Measurements from ENCODE around the gene ATG2A. TPM values are rescaled to one million over a fixed set of nuclear protein-coding genes. Genes with fewer than 3 reads are reported as not detected.

ATG2A gene
- total and polyA plus RNA-seq, 9 of the 15 experiments (the other 6 are each of a cell fraction or from before 2014, with no cell fraction given), result 0.25 to 45.9 (median 5.2) TPM

GRCh38 chr11:64947208-64947814 is 30.3 kb upstream of the ATG2A start (continued):
- TF ChIP-seq, protein P1, sequence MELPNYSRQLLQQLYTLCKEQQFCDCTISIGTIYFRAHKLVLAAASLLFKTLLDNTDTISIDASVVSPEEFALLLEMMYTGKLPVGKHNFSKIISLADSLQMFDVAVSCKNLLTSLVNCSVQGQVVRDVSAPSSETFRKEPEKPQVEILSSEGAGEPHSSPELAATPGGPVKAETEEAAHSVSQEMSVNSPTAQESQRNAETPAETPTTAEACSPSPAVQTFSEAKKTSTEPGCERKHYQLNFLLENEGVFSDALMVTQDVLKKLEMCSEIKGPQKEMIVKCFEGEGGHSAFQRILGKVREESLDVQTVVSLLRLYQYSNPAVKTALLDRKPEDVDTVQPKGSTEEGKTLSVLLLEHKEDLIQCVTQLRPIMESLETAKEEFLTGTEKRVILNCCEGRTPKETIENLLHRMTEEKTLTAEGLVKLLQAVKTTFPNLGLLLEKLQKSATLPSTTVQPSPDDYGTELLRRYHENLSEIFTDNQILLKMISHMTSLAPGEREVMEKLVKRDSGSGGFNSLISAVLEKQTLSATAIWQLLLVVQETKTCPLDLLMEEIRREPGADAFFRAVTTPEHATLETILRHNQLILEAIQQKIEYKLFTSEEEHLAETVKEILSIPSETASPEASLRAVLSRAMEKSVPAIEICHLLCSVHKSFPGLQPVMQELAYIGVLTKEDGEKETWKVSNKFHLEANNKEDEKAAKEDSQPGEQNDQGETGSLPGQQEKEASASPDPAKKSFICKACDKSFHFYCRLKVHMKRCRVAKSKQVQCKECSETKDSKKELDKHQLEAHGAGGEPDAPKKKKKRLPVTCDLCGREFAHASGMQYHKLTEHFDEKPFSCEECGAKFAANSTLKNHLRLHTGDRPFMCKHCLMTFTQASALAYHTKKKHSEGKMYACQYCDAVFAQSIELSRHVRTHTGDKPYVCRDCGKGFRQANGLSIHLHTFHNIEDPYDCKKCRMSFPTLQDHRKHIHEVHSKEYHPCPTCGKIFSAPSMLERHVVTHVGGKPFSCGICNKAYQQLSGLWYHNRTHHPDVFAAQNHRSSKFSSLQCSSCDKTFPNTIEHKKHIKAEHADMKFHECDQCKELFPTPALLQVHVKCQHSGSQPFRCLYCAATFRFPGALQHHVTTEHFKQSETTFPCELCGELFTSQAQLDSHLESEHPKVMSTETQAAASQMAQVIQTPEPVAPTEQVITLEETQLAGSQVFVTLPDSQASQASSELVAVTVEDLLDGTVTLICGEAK (IDR thresholded peaks at IDR 0.05), result no peak
- TF ChIP-seq, protein P1 (CRISPR knock-in tag; IDR thresholded peaks at IDR 0.05), result no peak
- TF ChIP-seq, protein P2, sequence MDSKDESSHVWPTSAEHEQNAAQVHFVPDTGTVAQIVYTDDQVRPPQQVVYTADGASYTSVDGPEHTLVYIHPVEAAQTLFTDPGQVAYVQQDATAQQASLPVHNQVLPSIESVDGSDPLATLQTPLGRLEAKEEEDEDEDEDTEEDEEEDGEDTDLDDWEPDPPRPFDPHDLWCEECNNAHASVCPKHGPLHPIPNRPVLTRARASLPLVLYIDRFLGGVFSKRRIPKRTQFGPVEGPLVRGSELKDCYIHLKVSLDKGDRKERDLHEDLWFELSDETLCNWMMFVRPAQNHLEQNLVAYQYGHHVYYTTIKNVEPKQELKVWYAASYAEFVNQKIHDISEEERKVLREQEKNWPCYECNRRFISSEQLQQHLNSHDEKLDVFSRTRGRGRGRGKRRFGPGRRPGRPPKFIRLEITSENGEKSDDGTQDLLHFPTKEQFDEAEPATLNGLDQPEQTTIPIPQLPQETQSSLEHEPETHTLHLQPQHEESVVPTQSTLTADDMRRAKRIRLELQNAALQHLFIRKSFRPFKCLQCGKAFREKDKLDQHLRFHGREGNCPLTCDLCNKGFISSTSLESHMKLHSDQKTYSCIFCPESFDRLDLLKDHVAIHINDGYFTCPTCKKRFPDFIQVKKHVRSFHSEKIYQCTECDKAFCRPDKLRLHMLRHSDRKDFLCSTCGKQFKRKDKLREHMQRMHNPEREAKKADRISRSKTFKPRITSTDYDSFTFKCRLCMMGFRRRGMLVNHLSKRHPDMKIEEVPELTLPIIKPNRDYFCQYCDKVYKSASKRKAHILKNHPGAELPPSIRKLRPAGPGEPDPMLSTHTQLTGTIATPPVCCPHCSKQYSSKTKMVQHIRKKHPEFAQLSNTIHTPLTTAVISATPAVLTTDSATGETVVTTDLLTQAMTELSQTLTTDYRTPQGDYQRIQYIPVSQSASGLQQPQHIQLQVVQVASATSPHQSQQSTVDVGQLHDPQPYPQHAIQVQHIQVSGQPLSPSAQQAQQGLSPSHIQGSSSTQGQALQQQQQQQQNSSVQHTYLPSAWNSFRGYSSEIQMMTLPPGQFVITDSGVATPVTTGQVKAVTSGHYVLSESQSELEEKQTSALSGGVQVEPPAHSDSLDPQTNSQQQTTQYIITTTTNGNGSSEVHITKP (IDR thresholded peaks at IDR 0.05; ENCODE audit: partially characterized antibody), result peak; percentile 3
- TF ChIP-seq, protein P3, sequence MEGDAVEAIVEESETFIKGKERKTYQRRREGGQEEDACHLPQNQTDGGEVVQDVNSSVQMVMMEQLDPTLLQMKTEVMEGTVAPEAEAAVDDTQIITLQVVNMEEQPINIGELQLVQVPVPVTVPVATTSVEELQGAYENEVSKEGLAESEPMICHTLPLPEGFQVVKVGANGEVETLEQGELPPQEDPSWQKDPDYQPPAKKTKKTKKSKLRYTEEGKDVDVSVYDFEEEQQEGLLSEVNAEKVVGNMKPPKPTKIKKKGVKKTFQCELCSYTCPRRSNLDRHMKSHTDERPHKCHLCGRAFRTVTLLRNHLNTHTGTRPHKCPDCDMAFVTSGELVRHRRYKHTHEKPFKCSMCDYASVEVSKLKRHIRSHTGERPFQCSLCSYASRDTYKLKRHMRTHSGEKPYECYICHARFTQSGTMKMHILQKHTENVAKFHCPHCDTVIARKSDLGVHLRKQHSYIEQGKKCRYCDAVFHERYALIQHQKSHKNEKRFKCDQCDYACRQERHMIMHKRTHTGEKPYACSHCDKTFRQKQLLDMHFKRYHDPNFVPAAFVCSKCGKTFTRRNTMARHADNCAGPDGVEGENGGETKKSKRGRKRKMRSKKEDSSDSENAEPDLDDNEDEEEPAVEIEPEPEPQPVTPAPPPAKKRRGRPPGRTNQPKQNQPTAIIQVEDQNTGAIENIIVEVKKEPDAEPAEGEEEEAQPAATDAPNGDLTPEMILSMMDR (IDR thresholded peaks at IDR 0.05 in 2 of 3, conservative IDR thresholded peaks at IDR 0.05 in 1 of 3; ENCODE audit: insufficient read depth in 2 of 3, low read depth in 1 of 3, low read length in 3 of 3), result peak; percentile 23 to 42 (median 39); a peak in 3 of 6 replicates
- TF ChIP-seq GABPB1 (CRISPR knock-in tag; IDR thresholded peaks at IDR 0.05), result 0 out of 2 replicates have a peak, but pooled peaks have one; percentile 27
- TF ChIP-seq NFIC (IDR thresholded peaks at IDR 0.05), result peak; percentile 60
- no peak for TF ChIP-seq ZNF644 (tag; IDR thresholded peaks at IDR 0.05; ENCODE audit: low read depth)
- peak; percentile 59; the same call in 1 of the 2 replicates for TF ChIP-seq MYC (IDR thresholded peaks at IDR 0.05; ENCODE audit: low read depth, low read length)
- no peak for TF ChIP-seq MYC (CRISPR knock-in tag; IDR thresholded peaks at IDR 0.05; ENCODE audit: borderline replicate concordance, low read depth)
- no peak for TF ChIP-seq RFX7 (CRISPR knock-in tag; IDR thresholded peaks at IDR 0.05)

All from K562 (cell line).